Measurements from ENCODE around the gene NAE1.
A peak's percentile ranks its signal among the peaks of the same experiment; 100 is the strongest.
"Not testable (repeated sequence)": the region's sequence is repeated elsewhere in the genome, so short reads cannot be mapped to it uniquely, and the experiment has no call there.

The NAE1 gene

DNA sequence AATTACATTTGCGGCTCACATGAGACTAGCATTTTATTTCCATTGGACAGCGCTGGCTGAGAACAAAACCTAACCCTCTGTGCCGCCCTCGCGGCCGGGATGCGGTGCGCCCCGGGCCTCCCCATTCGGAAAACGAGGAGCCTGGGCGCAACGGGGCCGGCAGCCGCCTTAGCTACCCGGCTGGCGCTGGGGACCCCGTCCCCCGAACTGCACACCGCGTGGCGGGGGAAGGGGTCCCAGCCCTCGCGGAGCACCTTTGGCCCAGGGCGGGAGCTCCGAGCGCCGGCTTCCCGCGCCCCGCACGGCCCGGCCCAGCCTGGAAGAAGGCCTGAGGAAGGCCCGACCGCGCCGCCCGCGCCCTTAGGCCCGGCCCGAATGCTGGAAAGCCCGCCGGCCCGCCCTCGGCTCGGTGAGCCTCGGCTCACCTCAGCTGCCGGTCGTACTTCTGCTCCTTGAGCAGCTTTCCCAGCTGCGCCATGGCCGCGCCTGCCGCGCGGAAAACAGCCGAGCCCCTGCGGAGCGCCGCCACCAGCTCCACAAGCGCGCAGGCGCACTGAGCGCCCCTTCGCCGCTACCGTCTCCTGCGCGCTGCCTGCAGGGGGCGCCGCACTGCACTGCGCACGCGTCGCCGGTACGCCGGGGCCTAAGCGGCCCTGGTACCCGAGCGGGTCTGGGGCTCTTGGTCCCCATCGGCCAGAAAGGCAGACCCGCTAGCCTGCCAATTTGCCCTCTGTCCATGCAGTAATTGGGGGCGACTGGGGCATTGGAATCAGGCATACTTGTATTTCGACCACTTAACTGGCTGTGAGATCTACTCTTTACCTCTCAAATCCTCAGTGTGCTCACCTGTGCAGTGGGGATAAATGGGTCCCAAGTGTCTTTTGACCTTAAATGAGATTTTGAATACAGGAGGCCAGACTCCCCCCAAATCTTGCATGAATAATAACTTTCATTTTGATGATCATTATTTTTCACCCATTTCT, at the start of gene NAE1:
Gene NAE1 (minus strand): TSS at position 555 of the 983 bp plus-strand sequence. CDS start 77 bp downstream, at position 478.
- H3K4me3 ChIP-seq (ENCODE audit: low read depth, low read length) = peak within 1 kb of the TSS; percentile 76

DNA sequence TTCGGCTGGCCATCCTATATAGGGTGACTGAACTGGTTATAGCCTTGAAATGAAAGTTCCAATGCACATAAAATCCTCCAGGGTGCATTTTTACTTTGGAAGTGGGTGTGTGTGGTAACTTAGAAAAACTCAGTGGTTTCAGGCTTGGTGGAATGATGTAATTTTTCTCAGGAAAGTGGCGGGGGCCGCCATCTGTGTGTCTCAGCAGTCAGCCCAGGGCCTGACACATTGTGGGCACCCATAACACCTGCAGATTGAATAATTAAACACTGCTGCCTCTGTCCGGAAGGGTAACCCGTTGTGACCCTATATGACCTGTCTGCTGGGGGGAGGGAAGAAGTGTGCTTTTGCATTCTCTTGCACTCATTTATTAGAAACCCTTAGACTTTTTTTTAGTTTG, 47.3 kb upstream of the NAE1 start:
- no peak overlapping the region for H3K4me3 ChIP-seq (ENCODE audit: low read depth, low read length)

DNA sequence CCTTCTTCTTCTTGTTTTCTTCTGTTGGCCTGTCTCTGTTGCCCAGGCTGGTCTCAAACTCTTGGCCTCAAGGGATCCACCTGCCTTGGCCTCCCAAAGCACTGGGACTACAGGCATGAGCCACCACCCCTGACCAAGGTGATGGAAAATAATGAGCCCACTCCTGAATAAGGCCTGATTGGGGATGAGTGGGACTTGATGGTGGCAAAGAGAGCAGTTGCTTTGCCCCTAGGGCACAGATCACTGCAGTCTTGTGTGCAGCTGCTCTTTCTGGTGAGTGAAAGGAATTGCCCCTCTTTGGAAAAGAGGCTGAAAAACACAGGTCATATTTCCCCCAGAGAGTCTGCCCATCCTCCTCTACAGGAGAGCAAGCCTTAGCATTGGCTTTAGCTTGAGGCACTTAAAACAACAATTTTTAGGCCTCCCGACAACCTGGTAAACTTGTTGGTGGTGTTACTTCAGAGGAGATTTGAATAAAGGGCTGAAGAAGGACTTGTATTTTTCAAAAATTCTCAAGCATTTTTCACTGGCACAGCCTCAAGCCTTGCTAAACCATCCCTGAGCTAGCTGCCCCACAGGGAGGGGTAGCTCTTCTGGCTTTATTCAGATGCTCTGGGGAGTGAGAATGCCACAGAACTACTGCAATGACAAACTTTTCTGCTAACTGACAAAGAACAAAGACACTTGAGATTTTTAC, 43.5 kb upstream of the NAE1 start:
- H3K4me3 ChIP-seq (ENCODE audit: low read depth, low read length) = no peak overlapping the region

DNA sequence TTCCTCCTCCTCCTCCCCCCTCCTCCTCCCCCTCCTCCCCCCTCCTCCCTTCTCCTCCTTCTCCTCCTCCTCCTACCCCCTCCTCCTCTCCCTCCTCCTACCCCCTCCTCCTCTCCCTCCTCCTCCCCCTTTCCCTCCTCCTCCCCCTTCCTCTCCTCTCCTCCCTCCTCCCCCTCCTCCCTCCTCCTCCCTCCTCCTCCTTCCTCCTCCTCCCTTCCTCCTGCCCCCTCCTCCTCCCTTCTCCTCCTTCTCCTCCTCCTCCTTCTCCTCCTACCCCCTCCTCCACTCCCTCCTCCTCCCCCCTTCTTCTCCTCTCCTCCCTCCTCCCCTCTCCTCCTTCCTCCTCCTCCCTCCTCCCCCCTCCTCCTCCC, 42.9 kb upstream of the NAE1 start:
- no peak overlapping the region for H3K4me3 ChIP-seq (ENCODE audit: low read depth, low read length)

DNA sequence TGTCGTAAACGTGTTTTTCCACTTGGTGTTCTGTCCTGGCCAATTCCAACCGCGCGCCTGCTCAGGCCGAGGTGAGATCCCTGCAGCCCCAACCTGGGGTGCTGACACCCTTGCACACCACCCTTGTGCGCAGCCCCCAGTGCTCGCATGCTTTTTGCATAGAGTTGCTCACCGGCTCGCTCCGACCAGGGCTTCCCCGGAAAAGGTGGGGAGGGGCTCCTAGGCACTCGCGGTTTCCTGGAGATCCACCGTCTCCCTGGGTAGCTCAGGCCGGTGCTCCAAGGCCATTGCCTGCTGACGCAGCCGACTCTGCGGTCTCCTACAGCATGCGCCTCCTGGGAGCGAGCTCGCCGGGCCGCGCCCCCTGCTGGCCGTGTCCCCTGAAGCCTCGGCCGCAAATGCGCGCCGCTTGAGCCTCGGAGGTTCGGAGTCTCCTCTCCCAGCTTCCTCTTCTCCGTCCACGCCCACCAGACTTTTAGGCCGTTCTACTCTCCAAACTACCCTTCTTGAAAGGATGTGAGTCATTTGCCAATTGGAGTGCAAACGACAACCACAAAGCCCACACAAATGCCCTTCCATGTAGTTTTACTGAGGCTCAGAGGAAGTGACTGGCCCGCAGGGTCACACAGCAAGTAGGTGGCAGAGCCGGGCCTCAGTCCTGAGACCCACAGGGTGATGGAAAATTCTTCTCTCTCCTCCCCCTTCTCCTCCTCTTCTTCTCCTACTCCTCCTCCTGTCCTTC, 42.3 kb upstream of the NAE1 start:
- H3K4me3 ChIP-seq (ENCODE audit: low read depth, low read length) = peak overlapping the region; percentile 42

DNA sequence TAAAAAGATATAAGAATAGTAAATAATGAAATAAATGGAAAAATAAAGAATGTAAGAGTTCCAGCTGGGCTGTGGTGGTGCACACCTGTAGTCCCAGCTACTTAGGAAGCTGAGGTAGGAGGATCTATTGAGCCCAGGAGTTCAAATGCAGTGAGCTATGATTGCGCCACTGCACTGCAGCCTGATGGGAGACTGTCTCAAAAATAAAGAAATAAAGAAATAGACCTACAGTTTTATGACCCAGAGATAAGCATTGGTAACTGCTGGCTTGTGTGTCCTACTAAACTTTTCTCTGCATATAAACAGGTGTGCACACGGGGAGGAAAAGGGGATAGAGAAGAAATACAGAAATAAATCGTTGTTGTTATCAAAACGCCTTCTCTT, 41.8 kb upstream of the NAE1 start:
- H3K4me3 ChIP-seq (ENCODE audit: low read depth, low read length) = no peak overlapping the region

DNA sequence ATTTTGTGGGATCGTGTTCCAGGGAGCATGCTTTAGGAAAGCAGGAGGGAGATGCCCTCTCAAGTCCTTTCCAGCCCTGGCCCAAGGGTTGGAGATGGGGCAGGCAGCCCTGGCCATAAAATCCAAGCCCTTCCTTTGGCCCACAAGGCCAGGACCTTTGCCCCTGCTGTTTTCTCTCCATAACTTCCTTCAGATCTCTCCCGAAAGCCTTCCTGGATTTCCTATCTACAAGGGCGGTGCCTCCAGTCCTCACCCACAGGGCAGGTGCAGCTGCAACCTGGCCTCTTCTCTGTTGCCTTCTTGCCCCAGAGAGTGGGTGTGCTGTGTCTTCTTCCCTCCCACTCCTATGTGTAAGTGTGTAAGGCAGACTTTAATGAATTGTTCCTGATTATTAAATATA, 41.1 kb upstream of the NAE1 start:
- no peak overlapping the region for H3K4me3 ChIP-seq (ENCODE audit: low read depth, low read length)

DNA sequence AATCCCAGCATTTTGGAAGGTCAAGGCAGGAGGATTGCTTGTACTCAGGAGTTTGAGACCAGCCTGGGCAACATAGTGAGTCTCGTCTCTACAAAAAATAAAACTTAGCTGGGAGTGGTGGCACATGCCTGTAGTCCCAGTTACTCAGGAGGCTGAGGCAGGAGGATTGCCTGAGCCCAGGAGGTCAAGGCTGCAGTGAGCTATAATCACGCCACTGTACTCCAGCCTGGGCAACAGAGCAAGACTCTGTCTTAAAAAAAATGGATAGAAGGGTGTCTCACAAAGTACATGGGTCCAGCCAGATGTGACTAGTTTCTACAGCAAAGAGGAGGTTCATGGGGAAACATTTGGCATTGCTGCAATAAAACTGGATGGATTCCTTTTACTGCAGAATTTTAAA, 40.6 kb upstream of the NAE1 start:
- H3K4me3 ChIP-seq (ENCODE audit: low read depth, low read length) = not testable (repeated sequence)

DNA sequence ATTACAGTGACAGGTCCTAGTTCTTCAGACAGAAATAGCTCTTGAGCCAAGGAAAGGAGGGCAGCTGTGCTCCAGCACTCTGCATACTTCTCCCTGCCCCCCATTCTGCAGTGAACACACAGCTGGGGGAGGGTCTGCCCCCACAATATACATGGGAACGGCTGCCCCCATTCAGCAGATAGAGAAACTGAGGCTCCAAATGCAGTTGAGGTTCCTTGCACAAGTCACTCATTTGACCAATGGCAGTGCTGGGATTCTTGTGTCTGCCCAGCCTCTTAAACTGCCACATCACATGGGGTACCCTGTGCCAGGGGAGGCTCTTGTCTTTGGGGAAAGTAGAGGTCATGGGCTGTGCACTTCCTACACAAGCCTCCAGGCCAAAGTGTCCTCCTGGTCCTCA, 38.6 kb upstream of the NAE1 start:
- H3K4me3 ChIP-seq (ENCODE audit: low read depth, low read length) = no peak overlapping the region

DNA sequence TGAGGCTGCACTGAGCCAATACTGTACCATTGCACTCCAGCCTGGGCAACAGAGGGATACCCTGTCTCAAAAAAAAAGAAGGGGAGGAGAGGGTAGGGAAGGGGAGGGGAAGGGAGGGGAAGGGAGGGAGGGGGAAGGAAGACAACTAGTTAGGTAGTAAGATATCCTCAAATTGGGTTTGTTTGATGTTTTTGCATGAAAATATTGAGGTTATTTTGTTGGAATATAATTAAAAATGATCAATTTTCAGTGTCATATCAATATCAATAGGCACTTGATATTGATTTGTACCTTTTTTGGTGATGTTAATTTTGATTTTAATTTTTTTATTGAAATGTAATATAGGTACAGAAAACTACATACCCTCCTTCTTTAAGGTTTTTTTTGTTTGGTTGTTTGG, 32.9 kb upstream of the NAE1 start:
- H3K4me3 ChIP-seq (ENCODE audit: low read depth, low read length) = no peak overlapping the region

DNA sequence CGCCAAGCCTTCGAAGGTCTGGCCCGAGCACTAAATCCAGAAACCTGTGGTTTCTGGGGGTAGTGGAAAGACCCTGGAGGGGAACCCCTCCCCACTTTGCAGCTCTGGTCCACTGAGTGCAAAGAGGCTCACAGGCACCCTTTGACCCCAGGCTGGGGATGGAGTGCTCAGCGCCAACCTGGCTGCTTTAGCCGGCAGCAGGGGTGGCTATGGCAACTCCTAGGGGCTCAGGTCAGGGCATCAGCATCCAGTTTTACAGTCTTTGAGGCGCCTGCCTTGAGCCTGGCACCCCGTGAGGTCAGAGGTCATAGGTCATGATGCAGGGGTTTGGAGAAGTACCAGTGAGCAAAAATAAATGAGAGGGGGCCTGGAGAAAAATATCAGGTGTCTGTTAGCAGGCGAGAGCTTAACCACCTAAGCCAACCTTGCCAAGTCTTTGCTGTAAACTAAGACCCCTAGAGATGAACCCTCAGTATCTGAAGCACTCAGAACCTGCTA, 31.3 kb upstream of the NAE1 start:
- H3K4me3 ChIP-seq (ENCODE audit: low read depth, low read length) = no peak overlapping the region

DNA sequence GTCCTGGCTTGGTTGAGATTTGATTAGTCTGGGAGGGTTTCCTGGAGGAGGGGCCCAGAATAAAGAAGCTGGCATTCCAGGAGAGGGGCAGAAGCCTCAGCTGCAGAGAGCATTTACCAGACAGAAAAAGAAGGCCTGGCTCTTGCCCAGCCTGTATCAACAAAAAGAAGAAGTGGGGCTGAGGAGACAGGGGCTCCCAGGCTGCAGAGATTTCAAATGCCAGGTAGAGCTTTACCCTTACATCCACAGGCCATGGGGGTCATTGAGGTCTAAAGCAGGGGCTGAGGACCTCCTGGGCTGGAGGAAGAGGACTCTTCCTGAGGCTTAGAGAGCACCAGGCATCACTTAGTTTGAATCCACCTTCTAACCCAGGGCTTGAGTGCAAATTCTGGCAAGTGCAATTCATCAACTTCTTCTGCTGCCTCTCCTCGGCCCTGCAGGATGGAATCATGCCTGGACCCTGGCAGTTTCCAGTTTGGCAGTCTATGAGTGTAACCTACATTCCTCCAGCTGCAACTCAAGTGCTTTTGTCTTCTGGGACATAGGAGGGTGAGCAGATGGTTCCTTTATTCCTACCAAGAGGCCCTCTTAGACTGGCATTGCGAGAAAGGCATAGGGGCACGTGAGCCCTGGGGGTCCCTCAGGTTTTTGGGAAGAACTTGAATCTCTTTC, 28.8 kb upstream of the NAE1 start:
- no peak overlapping the region for H3K4me3 ChIP-seq (ENCODE audit: low read depth, low read length)

DNA sequence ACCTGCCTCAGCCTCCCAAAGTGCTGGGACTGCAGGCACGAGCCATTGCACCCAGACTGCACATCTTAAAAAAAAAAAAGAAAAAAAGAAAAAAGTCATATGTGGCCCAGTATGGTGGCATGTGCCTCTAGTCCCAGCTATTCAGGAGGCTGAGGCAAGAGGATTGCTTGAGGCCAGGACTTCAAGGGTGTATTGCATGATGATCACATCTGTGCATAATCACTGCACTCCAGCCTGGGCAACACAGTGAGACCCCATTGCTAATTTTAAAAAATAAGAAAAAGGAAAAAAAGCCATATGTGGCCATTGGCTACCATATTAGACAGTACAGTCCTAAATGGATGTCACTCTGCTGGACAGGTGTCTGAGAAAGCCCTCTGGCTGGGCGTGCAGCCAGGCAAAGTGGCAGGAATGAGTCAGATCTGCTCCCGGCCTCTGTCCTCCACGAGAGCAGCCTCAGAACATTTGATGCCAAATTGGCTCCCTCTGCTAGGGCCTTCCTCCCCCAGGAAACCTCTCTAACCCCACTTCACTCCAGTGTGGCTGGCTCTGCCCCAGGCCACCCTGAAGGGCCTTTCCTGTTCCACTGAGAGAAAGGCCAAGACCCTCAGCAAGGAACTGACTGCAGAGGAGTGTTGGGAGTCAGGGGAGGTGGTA, 28.1 kb upstream of the NAE1 start:
- H3K4me3 ChIP-seq (ENCODE audit: low read depth, low read length) = no peak overlapping the region

DNA sequence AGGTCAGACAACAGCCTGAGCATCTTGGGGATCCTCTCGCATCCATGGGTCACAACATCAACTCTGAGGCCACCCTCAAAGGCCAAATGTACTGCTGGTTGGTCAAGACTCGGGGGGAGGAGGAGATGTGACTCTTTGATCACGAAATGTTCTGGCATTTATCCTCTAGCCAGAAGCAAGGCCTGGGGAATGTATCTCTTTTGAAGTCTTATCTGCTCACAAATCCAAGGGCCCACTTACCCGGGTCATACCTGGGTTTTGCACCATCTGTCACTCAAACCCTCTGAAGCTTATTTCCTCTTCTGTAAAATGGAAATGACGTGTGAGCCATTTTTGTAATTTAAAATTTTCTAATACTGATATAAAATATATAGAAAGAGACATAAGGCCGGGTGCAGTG, 26.7 kb upstream of the NAE1 start:
- H3K4me3 ChIP-seq (ENCODE audit: low read depth, low read length) = no peak overlapping the region

DNA sequence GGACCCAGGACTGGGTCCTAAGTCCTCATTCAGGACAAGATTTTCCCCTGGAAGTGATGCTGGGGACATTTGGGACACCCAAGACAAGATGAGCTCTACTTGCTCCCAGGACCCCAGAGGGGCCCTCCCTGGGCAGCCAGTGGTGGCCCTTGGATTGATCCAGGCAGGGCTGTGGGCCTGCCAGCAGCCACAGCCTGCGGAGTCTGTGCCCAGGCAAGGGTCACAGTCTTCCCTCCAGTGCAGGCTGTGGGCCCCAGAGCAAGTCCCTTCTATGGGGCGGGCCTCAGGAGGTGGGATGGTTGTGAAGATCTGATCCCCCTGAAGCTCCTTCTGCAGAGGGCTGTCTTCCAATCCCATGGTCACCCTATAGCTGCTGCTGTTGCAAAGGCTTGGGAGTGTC, 26.0 kb upstream of the NAE1 start:
- H3K4me3 ChIP-seq (ENCODE audit: low read depth, low read length) = no peak overlapping the region

DNA sequence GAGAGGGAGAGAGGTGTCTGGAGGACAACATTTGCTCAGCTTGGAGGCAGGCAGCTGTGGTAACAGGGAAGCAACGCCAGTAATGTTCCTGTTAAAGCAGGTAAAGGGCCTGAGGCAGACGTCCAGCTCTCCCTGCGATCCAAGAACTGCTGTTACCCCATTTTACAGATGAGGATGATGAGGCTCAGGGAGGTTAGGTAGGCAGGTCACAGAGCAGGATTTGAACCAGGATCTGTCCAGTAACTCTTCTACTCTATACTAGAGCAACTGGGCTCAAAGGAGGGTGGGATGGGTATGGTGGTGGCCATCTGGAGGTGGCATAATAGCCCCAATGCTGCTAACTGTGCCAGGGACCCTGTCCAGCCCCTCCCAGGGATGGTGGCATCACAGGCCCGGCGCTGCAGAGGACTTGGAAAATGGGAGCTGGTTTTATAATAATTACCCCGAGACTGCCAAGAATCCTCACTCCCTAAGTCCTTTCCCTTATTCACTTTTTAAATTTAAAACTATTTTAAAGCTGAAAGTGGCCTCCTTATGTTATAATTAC, 25.5 kb upstream of the NAE1 start:
- no peak overlapping the region for H3K4me3 ChIP-seq (ENCODE audit: low read depth, low read length)

DNA sequence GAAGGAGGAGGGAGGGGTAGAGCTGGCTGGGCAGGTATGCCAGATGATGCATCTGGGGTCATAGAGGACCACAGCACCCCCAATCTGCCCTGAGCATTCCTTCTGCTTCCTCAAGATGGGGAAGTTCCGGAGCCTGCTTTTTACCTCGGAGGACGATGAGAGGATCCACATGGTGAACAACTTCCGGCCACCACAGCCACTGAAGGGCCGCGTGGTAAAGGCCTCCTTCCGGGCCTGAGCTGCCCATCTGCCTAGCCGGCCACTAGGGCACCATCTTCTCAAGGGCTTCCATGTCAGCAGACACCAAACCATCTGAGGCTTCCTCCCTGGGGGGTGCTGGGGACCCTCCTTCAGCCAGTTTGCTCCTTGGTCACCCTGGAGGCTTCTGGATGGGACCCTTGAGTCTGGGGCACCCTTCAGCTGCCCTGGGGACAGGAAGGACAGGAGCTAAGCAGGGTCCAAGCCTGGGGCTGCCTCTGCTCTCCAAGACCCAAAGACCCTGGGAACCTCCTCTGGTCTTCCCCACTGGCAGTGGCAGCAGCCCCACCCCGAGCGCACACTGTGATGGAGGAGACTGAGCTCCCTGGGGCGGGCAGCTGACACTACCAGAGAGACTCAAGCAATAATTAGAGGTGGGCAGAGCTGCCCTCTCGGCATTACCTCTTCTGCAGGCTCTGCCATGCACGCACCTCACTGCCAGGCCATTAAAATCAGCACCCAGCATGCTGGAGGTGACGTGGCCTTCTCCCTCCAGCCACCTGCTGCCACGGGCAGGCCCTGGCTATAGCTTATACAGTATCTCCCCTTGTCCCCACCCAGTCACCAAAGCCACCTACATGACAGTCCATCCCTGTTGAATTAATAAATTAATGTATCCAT, 22.7 kb upstream of the NAE1 start:
- H3K4me3 ChIP-seq (ENCODE audit: low read depth, low read length) = no peak overlapping the region

DNA sequence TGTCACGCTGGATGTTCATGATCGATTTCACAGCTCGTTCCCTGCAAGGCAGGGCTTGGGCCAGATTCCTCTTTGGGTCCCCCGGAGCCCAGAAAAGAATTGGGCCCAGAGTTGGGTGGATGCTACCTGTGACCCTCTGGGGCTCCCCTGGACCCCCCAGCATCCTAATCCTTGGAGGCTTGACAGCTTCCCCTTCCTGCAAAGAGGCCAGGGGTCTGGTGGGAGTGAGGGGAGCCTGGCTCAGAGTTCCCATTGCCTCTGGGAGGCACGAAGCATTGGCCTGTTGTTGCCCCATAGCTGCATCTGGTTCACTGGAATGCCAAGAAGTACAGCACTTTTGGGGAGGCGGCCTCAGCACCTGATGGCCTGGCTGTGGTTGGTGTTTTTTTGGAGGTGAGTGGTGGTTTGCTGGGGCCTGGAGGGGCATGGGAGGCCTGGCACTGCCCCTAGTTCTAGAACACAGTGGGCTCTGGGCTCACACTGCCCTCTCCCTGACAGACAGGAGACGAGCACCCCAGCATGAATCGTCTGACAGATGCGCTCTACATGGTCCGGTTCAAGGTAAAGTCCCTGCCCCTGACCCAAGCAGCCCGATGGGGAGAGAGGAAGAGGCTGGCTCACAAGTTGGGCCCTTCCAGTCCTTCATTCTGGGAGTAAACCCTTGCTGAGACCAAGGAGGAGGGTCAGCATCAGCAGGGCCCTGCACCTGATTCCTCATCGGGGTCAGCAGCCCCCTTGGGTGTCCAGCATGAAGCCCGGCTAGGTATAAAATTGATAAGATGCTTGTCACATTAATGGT, 20.6 kb upstream of the NAE1 start:
- H3K4me3 ChIP-seq (ENCODE audit: low read depth, low read length) = no peak overlapping the region

All from iPS-11a (cell line).